Measurements from ENCODE around the gene CLNK. TPM values are rescaled to one million over a fixed set of nuclear protein-coding genes. Genes with fewer than 3 reads are reported as not detected.

Gene CLNK
- total and polyA plus RNA-seq, 4 donors: 0.04 to 0.57 (median 0.14) TPM; not detected in 1

DNA sequence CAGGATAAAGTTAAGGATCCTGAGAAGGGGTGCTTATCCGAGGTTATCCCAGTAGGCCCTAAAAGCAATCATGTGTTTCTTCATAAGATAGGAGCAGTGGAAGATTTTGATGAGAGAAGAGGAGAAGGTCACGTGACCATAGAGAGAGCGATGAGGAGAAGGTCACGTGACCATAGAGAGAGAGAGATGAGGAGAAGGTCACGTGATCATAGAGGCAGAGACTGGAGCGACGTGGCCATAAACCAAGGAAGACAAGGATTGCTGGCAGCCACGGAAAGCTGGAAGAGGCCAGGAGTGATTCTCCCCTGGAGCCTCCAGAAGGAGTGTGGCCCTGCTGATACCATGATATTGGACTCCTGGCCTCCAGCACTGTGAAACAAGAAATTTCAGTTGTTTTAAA is 188.9 kb downstream of the CLNK start:
- Histone ChIP-seq H3K4me3 (no peak overlapping the region), H3K27me3 (ENCODE audit: control insufficient read depth in 3 of 3, insufficient read depth in 3 of 3, low read length in 2 of 3) (no peaks in the 10 kb centered on the region), H3K27ac (ENCODE audit: low read depth in 1 of 2, low read length in 1 of 2) (no peak overlapping the region), H3K9me3 (ENCODE audit: control insufficient read depth in 4 of 4, insufficient read depth in 3 of 4, low read length in 3 of 4) (no peaks in the 10 kb centered on the region), H3K36me3 (ENCODE audit: control insufficient read depth in 4 of 4, insufficient read depth in 4 of 4, low read length in 4 of 4) (no peaks in the 10 kb centered on the region), H3K4me1 (ENCODE audit: control insufficient read depth in 5 of 5, insufficient read depth in 5 of 5, low read length in 5 of 5) (no peaks in the 10 kb centered on the region), H3K9ac (ENCODE audit: insufficient read depth in 1 of 2, low read length in 2 of 2) (no peak overlapping the region)
- ATAC-seq (ENCODE audit: insufficient read depth, low FRiP score): no peak
- 77 to 90% methylated on average over 8 of the region's 8 CpGs for WGBS, 2 donors
- DNase-seq: no peak
- TF ChIP-seq, protein P1, sequence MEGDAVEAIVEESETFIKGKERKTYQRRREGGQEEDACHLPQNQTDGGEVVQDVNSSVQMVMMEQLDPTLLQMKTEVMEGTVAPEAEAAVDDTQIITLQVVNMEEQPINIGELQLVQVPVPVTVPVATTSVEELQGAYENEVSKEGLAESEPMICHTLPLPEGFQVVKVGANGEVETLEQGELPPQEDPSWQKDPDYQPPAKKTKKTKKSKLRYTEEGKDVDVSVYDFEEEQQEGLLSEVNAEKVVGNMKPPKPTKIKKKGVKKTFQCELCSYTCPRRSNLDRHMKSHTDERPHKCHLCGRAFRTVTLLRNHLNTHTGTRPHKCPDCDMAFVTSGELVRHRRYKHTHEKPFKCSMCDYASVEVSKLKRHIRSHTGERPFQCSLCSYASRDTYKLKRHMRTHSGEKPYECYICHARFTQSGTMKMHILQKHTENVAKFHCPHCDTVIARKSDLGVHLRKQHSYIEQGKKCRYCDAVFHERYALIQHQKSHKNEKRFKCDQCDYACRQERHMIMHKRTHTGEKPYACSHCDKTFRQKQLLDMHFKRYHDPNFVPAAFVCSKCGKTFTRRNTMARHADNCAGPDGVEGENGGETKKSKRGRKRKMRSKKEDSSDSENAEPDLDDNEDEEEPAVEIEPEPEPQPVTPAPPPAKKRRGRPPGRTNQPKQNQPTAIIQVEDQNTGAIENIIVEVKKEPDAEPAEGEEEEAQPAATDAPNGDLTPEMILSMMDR (IDR thresholded peaks at IDR 0.05; ENCODE audit: control extremely low read depth, extremely low read depth): no peak

DNA sequence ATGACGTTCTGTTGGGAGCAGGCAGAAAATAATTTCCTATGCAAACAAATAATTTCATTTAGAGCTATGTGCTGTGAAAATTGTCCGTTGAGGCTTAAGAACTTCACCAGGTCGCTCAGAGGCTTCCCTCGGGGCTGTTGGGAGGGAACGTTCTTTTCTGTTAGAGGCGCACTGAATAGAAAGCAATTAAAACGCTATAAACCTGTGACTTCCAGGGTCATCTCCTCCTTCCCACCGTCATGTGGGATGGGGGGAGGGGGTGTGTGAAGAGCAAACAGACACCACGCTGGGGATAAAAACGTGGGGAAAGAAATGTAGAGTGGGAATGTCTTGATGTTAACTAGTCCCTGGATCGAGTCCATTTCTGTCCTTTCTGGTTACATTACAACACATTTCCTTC is 192.1 kb downstream of the CLNK start:
- no peaks in the 10 kb centered on the region for H3K4me1 ChIP-seq (ENCODE audit: control insufficient read depth in 5 of 5, insufficient read depth in 5 of 5, low read length in 5 of 5)
- TF ChIP-seq, protein P1 (IDR thresholded peaks at IDR 0.05; ENCODE audit: control extremely low read depth, extremely low read depth): no peak
- WGBS, 2 donors: 62 to 71% methylated on average over 11 of the region's 11 CpGs
- H3K9ac ChIP-seq (ENCODE audit: insufficient read depth in 1 of 2, low read length in 2 of 2): no peak overlapping the region
- no peak overlapping the region for H3K4me3 ChIP-seq
- DNase-seq: no peak
- no peak for ATAC-seq (ENCODE audit: insufficient read depth, low FRiP score)
- H3K36me3 ChIP-seq (ENCODE audit: control insufficient read depth in 4 of 4, insufficient read depth in 4 of 4, low read length in 4 of 4): no peaks in the 10 kb centered on the region
- H3K27me3 ChIP-seq (ENCODE audit: control insufficient read depth in 3 of 3, insufficient read depth in 3 of 3, low read length in 2 of 3): no peaks in the 10 kb centered on the region
- H3K9me3 ChIP-seq (ENCODE audit: control insufficient read depth in 4 of 4, insufficient read depth in 3 of 4, low read length in 3 of 4): no peaks in the 10 kb centered on the region
- no peak overlapping the region for H3K27ac ChIP-seq (ENCODE audit: low read depth in 1 of 2, low read length in 1 of 2)

DNA sequence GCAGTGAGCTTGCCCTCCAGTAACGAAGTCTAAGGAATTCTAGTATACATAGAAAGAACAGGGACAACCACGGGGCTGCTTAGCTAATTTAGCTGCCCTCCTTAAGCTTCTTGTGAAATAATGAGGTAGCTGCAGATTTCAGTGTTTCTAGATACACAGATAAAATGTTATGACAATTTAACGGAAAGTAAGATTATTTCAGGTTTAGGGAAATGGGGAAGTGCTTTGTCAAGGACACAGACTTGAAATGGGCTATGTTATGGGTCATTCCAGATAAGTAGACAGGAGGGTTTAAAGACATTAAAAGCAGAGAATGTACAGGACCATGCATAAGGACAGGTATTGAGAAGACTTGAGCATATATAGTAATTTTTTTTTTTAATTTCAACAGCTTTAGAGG is 193.2 kb downstream of the CLNK start:
- Histone ChIP-seq H3K4me3 (no peak overlapping the region), H3K9me3 (ENCODE audit: control insufficient read depth in 4 of 4, insufficient read depth in 3 of 4, low read length in 3 of 4) (no peaks in the 10 kb centered on the region), H3K4me1 (ENCODE audit: control insufficient read depth in 5 of 5, insufficient read depth in 5 of 5, low read length in 5 of 5) (no peaks in the 10 kb centered on the region), H3K27me3 (ENCODE audit: control insufficient read depth in 3 of 3, insufficient read depth in 3 of 3, low read length in 2 of 3) (no peaks in the 10 kb centered on the region), H3K27ac (ENCODE audit: low read depth in 1 of 2, low read length in 1 of 2) (no peak overlapping the region), H3K36me3 (ENCODE audit: control insufficient read depth in 4 of 4, insufficient read depth in 4 of 4, low read length in 4 of 4) (no peaks in the 10 kb centered on the region), H3K9ac (ENCODE audit: insufficient read depth in 1 of 2, low read length in 2 of 2) (no peak overlapping the region)
- DNase-seq (no peak), ATAC-seq (ENCODE audit: insufficient read depth, low FRiP score) (no peak)
- WGBS, 2 donors: 59 to 78% methylated on average over 3 of the region's 3 CpGs
- TF ChIP-seq, protein P1 (IDR thresholded peaks at IDR 0.05; ENCODE audit: control extremely low read depth, extremely low read depth): no peak

DNA sequence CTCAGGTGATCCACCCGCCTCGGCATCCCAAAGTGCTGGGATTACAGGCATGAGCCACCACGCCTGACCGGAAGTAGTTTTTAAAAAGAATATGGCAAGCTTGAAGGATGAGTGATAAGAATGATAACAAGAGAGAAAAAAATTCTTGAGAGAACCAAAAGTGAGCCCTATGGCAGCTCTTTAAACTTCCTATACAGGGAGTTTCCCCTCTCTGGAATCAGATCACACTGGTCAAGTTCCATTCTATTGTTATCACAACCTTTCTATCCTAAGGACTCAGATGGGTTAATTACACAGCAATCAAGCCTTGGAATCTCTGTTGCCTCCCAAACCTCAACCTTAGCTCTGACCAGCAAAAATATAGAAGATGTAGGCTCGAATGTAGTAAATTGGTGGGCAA is 193.6 kb downstream of the CLNK start:
- no peaks in the 10 kb centered on the region for H3K9me3 ChIP-seq (ENCODE audit: control insufficient read depth in 4 of 4, insufficient read depth in 3 of 4, low read length in 3 of 4)
- H3K36me3 ChIP-seq (ENCODE audit: control insufficient read depth in 4 of 4, insufficient read depth in 4 of 4, low read length in 4 of 4): no peaks in the 10 kb centered on the region
- no peaks in the 10 kb centered on the region for H3K4me1 ChIP-seq (ENCODE audit: control insufficient read depth in 5 of 5, insufficient read depth in 5 of 5, low read length in 5 of 5)
- ATAC-seq (ENCODE audit: insufficient read depth, low FRiP score): no peak
- WGBS, 2 donors: 91 to 95% methylated on average over 5 of the region's 5 CpGs
- TF ChIP-seq, protein P1 (IDR thresholded peaks at IDR 0.05; ENCODE audit: control extremely low read depth, extremely low read depth): no peak
- no peak overlapping the region for H3K9ac ChIP-seq (ENCODE audit: insufficient read depth in 1 of 2, low read length in 2 of 2)
- H3K27me3 ChIP-seq (ENCODE audit: control insufficient read depth in 3 of 3, insufficient read depth in 3 of 3, low read length in 2 of 3): no peaks in the 10 kb centered on the region
- no peak overlapping the region for H3K4me3 ChIP-seq
- H3K27ac ChIP-seq (ENCODE audit: low read depth in 1 of 2, low read length in 1 of 2): no peak overlapping the region
- DNase-seq: no peak
